Right lobe of liver (tissue), 4 donors: ENCODE data around the gene NPAS2.

Experiments
- POLR2A ChIP-seq: fragments of 450-650 bp; IDR thresholded peaks from one replicate; pipeline ENCODE4 v1.6.1; 2017; ENCODE audit warnings: antibody characterized with exemption, mild to moderate bottlenecking
- TF ChIP-seq, protein P1 (sequence below), 4 donors: fragments of 200-600 bp in 3 of 4; fragments of 450-650 bp in 1 of 4; IDR thresholded peaks; one replicate each; pipeline versions ENCODE4 v1.5.1 to v1.8.0; 2016 to 2022; ENCODE audit warnings: antibody characterized with exemption in 4 of 4, mild to moderate bottlenecking in 2 of 4
- donor health status: DM: no; HTN: no; CAD: no.
- donor health status: DM: no; HTN: no; CAD: no.
- donor health status: DM: no; HTN: yes; CAD: no.

DNA sequence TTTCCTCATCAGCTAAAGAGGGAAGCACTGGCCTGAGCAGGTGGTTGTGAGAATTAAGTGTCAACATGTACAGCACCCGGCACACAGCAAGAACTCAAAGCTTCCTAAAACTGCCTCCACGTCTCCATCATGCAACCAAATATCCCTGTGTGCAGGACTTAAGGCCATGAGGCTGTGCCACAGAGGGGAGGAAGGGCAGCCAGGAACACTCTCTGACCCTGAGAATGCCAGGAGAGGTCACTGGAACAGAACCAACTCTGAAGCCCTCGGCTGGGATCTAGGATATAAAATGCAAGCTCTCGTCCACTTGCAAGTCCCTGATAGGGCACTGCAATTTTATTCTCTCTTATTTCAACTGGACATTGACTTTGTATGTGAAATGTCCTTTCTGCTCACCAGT is 12.2 kb upstream of the NPAS2 start:
- TF ChIP-seq, protein P1, sequence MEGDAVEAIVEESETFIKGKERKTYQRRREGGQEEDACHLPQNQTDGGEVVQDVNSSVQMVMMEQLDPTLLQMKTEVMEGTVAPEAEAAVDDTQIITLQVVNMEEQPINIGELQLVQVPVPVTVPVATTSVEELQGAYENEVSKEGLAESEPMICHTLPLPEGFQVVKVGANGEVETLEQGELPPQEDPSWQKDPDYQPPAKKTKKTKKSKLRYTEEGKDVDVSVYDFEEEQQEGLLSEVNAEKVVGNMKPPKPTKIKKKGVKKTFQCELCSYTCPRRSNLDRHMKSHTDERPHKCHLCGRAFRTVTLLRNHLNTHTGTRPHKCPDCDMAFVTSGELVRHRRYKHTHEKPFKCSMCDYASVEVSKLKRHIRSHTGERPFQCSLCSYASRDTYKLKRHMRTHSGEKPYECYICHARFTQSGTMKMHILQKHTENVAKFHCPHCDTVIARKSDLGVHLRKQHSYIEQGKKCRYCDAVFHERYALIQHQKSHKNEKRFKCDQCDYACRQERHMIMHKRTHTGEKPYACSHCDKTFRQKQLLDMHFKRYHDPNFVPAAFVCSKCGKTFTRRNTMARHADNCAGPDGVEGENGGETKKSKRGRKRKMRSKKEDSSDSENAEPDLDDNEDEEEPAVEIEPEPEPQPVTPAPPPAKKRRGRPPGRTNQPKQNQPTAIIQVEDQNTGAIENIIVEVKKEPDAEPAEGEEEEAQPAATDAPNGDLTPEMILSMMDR (IDR thresholded peaks at IDR 0.05), result no peak
- no peak for TF ChIP-seq POLR2A
